Mesendoderm (in vitro differentiated cells): ENCODE measurements around the gene COL4A2.

ENCODE experiments used
- DNase-seq: peaks from one replicate; pipeline ENCODE4 v3.0.0; 2013
- H2AK5ac ChIP-seq: 2 replicates; pipeline ENCODE4 v1.6.1; 2013; ENCODE audit warnings: low read length, inconsistent platforms
- H2BK120ac ChIP-seq: 2 replicates; pipeline ENCODE4 v1.6.1; 2013; ENCODE audit warnings: low read depth, mild to moderate bottlenecking, low read length, moderate library complexity, mixed read lengths
- H2BK15ac ChIP-seq: replicated peaks from 2 replicates; pipeline ENCODE4 v1.6.1; 2013; ENCODE audit warnings: low read depth, mild to moderate bottlenecking, moderate library complexity
- H2BK5ac ChIP-seq: 2 replicates; pipeline ENCODE4 v1.6.1; 2013; ENCODE audit warnings: low read length, inconsistent platforms
- H3K18ac ChIP-seq: 2 replicates; pipeline ENCODE4 v1.6.1; 2013; ENCODE audit warnings: mild to moderate bottlenecking, low read length, mixed read lengths
- H3K23ac ChIP-seq: one replicate; pipeline ENCODE4 v1.6.1; 2013; ENCODE audit warnings: low read length
- H3K27ac ChIP-seq: 2 replicates; pipeline ENCODE4 v1.5.1; 2013; ENCODE audit warnings: low read depth, mild to moderate bottlenecking, inconsistent platforms, low read length, moderate library complexity
- H3K27me3 ChIP-seq: 2 replicates; pipeline ENCODE4 v1.6.1; 2013; ENCODE audit warnings: low read length, control low read depth, mild to moderate bottlenecking, inconsistent platforms; ENCODE audit not compliant: insufficient read depth, poor library complexity
- H3K36me3 ChIP-seq: 2 replicates; pipeline ENCODE4 v1.6.1; 2013; ENCODE audit warnings: low read length, inconsistent platforms; ENCODE audit not compliant: control insufficient read depth, insufficient read depth
- H3K4ac ChIP-seq: one replicate; pipeline ENCODE4 v1.6.1; 2013; ENCODE audit warnings: low read depth, mild to moderate bottlenecking, low read length, moderate library complexity
- H3K4me1 ChIP-seq: 2 replicates; pipeline ENCODE4 v1.6.1; 2013; ENCODE audit warnings: low read depth, low read length, inconsistent platforms; ENCODE audit not compliant: control insufficient read depth
- H3K4me2 ChIP-seq: 2 replicates; pipeline ENCODE4 v1.6.1; 2013; ENCODE audit warnings: low read length
- H3K4me3 ChIP-seq: 2 replicates; pipeline ENCODE4 v1.5.1; 2013; ENCODE audit warnings: mild to moderate bottlenecking, low read length
- H3K56ac ChIP-seq: one replicate; pipeline ENCODE4 v1.6.1; 2013; ENCODE audit warnings: low read length
- H3K79me1 ChIP-seq: 2 replicates; pipeline ENCODE4 v1.6.1; 2013; ENCODE audit warnings: low read length, inconsistent platforms
- H3K79me2 ChIP-seq: 2 replicates; pipeline ENCODE4 v1.6.1; 2013; ENCODE audit warnings: mild to moderate bottlenecking, low read length; ENCODE audit not compliant: control insufficient read depth, insufficient read depth
- H3K9ac ChIP-seq: 2 replicates; pipeline ENCODE4 v1.6.1; 2013; ENCODE audit warnings: low read length, inconsistent platforms
- H4K5ac ChIP-seq: one replicate; pipeline ENCODE4 v1.6.1; 2013; ENCODE audit warnings: low read length
- H4K8ac ChIP-seq: one replicate; pipeline ENCODE4 v1.6.1; 2013; ENCODE audit warnings: low read depth, mild to moderate bottlenecking, control low read depth, low read length, moderate library complexity
- WGBS: extraction: QIAGEN DNeasy Blood & Tissue Kit; methylation state at CpG from one replicate; pipeline ENCODE4 v1.1.7; 2013; ENCODE audit warnings: low lambda C conversion rate, missing lambda C conversion rate; ENCODE audit not compliant: insufficient coverage; ENCODE audit errors: extremely low coverage; 5-methylcytosine and 5-hydroxymethylcytosine counted together

The COL4A2 gene

GRCh38 chr13:110329258-110329657, 22.2 kb downstream of the COL4A2 start:
- no peak overlapping the region for H2AK5ac ChIP-seq
- H4K8ac ChIP-seq = no peak overlapping the region
- H3K4ac ChIP-seq = no peak overlapping the region
- no peak overlapping the region for H3K27ac ChIP-seq
- no peak overlapping the region for H3K18ac ChIP-seq
- no peak overlapping the region for H3K4me2 ChIP-seq
- no peaks in the 10 kb centered on the region for H3K79me2 ChIP-seq
- H3K4me3 ChIP-seq = no peak overlapping the region
- H3K79me1 ChIP-seq = peaks cover 6% of the 10 kb centered on the region
- H3K4me1 ChIP-seq = peaks cover 3% of the 10 kb centered on the region
- no peak overlapping the region for H3K9ac ChIP-seq
- no peak overlapping the region for H3K23ac ChIP-seq
- H3K27me3 ChIP-seq = no peaks in the 10 kb centered on the region
- H2BK15ac ChIP-seq = no peak overlapping the region
- no peak for DNase-seq
- no CpG with 5 or more reads among the region's 6 CpGs for WGBS
- H2BK120ac ChIP-seq = no peak overlapping the region
- no peak overlapping the region for H3K56ac ChIP-seq
- no peak overlapping the region for H2BK5ac ChIP-seq
- no peaks in the 10 kb centered on the region for H3K36me3 ChIP-seq
- H4K5ac ChIP-seq = no peak overlapping the region

- Histone ChIP-seq H3K9ac (no peak overlapping the region), H3K27ac (no peak overlapping the region), H3K36me3 (no peaks in the 10 kb centered on the region), H3K4me1 (peaks cover 3% of the 10 kb centered on the region), H3K18ac (no peak overlapping the region), H3K4me2 (no peak overlapping the region), H4K5ac (no peak overlapping the region), H4K8ac (no peak overlapping the region), H3K23ac (no peak overlapping the region), H2BK5ac (no peak overlapping the region), H2BK15ac (no peak overlapping the region), H2BK120ac (no peak overlapping the region), H3K79me2 (no peaks in the 10 kb centered on the region), H3K27me3 (no peaks in the 10 kb centered on the region), H3K79me1 (peaks cover 6% of the 10 kb centered on the region), H3K56ac (no peak overlapping the region), H2AK5ac (no peak overlapping the region), H3K4me3 (no peak overlapping the region), H3K4ac (no peak overlapping the region)
- no peak for DNase-seq
- WGBS = 100% methylated on average over 2 of the region's 21 CpGs
These were observed 22.8 kb downstream of the COL4A2 start for GRCh38 chr13:110329798-110330461.

GRCh38 chr13:110330491-110331011, 23.5 kb downstream of the COL4A2 start:
- no peak overlapping the region for H3K4ac ChIP-seq
- H3K27me3 ChIP-seq = no peaks in the 10 kb centered on the region
- H2BK120ac ChIP-seq = no peak overlapping the region
- DNase-seq = no peak
- no peaks in the 10 kb centered on the region for H3K36me3 ChIP-seq
- no peak overlapping the region for H2BK15ac ChIP-seq
- H3K79me2 ChIP-seq = no peaks in the 10 kb centered on the region
- no peak overlapping the region for H2BK5ac ChIP-seq
- no peak overlapping the region for H3K9ac ChIP-seq
- H3K79me1 ChIP-seq = peaks cover 4% of the 10 kb centered on the region
- H3K4me1 ChIP-seq = peaks cover 3% of the 10 kb centered on the region
- no peak overlapping the region for H4K8ac ChIP-seq
- H2AK5ac ChIP-seq = no peak overlapping the region
- H3K27ac ChIP-seq = no peak overlapping the region
- no CpG with 5 or more reads among the region's 11 CpGs for WGBS
- no peak overlapping the region for H4K5ac ChIP-seq
- no peak overlapping the region for H3K23ac ChIP-seq
- no peak overlapping the region for H3K18ac ChIP-seq
- no peak overlapping the region for H3K4me3 ChIP-seq
- H3K4me2 ChIP-seq = no peak overlapping the region
- H3K56ac ChIP-seq = no peak overlapping the region

- H3K4me3 ChIP-seq = no peak overlapping the region
- no peak overlapping the region for H3K27ac ChIP-seq
- H3K9ac ChIP-seq = no peak overlapping the region
- H4K5ac ChIP-seq = no peak overlapping the region
- no peaks in the 10 kb centered on the region for H3K79me2 ChIP-seq
- no peak for DNase-seq
- H3K4me1 ChIP-seq = peaks cover 3% of the 10 kb centered on the region
- WGBS = no CpG with 5 or more reads among the region's 11 CpGs
- no peak overlapping the region for H2AK5ac ChIP-seq
- H2BK120ac ChIP-seq = no peak overlapping the region
- H3K27me3 ChIP-seq = no peaks in the 10 kb centered on the region
- no peak overlapping the region for H3K18ac ChIP-seq
- no peak overlapping the region for H4K8ac ChIP-seq
- no peaks in the 10 kb centered on the region for H3K36me3 ChIP-seq
- no peak overlapping the region for H2BK5ac ChIP-seq
- no peak overlapping the region for H3K56ac ChIP-seq
- H2BK15ac ChIP-seq = no peak overlapping the region
- no peak overlapping the region for H3K4ac ChIP-seq
- H3K23ac ChIP-seq = no peak overlapping the region
- peaks cover 4% of the 10 kb centered on the region for H3K79me1 ChIP-seq
- H3K4me2 ChIP-seq = no peak overlapping the region
These were observed 24.3 kb downstream of the COL4A2 start for GRCh38 chr13:110331362-110331761.

GRCh38 chr13:110332750-110333149, 25.7 kb downstream of the COL4A2 start:
- H3K4me1 ChIP-seq = no peaks in the 10 kb centered on the region

GRCh38 chr13:110333837-110334236, 26.8 kb downstream of the COL4A2 start:
- H3K4me1 ChIP-seq = peaks cover 5% of the 10 kb centered on the region
- no peaks in the 10 kb centered on the region for H3K27me3 ChIP-seq
- no peak overlapping the region for H2BK5ac ChIP-seq
- H4K5ac ChIP-seq = no peak overlapping the region
- no peak overlapping the region for H3K9ac ChIP-seq
- H2AK5ac ChIP-seq = no peak overlapping the region
- no peak for DNase-seq
- H3K27ac ChIP-seq = no peak overlapping the region
- no peak overlapping the region for H3K4me2 ChIP-seq
- H3K79me1 ChIP-seq = peaks cover 7% of the 10 kb centered on the region
- no peaks in the 10 kb centered on the region for H3K36me3 ChIP-seq
- H3K4ac ChIP-seq = no peak overlapping the region
- H3K23ac ChIP-seq = no peak overlapping the region
- no CpG with 5 or more reads among the region's 12 CpGs for WGBS
- no peak overlapping the region for H2BK120ac ChIP-seq
- no peaks in the 10 kb centered on the region for H3K79me2 ChIP-seq
- no peak overlapping the region for H3K4me3 ChIP-seq
- no peak overlapping the region for H3K18ac ChIP-seq
- no peak overlapping the region for H4K8ac ChIP-seq
- H2BK15ac ChIP-seq = no peak overlapping the region
- no peak overlapping the region for H3K56ac ChIP-seq

More at GRCh38 chr13:110332750-110333149, 25.7 kb downstream of the COL4A2 start:
- no peak overlapping the region for H4K8ac ChIP-seq
- H3K27ac ChIP-seq = no peak overlapping the region
- H3K36me3 ChIP-seq = no peaks in the 10 kb centered on the region
- H3K18ac ChIP-seq = no peak overlapping the region
- H3K79me1 ChIP-seq = peaks cover 7% of the 10 kb centered on the region
- H2BK15ac ChIP-seq = no peak overlapping the region
- no CpG with 5 or more reads among the region's 2 CpGs for WGBS
- H3K79me2 ChIP-seq = no peaks in the 10 kb centered on the region
- no peak overlapping the region for H3K9ac ChIP-seq
- H3K27me3 ChIP-seq = no peaks in the 10 kb centered on the region
- H3K56ac ChIP-seq = no peak overlapping the region
- no peak for DNase-seq
- H4K5ac ChIP-seq = no peak overlapping the region
- no peak overlapping the region for H3K4me3 ChIP-seq
- no peak overlapping the region for H3K4me2 ChIP-seq
- no peak overlapping the region for H3K23ac ChIP-seq
- H2AK5ac ChIP-seq = no peak overlapping the region
- no peak overlapping the region for H2BK5ac ChIP-seq
- no peak overlapping the region for H3K4ac ChIP-seq
- no peak overlapping the region for H2BK120ac ChIP-seq
